Skeletal muscle tissue (tissue), 4 donors: ENCODE data around the gene GPR84. TPM values are rescaled to one million over a fixed set of nuclear protein-coding genes. Genes with fewer than 3 reads are reported as not detected.
"Not testable (repeated sequence)": the region's sequence is repeated elsewhere in the genome, so short reads cannot be mapped to it uniquely, and the experiment has no call there.

Experiments used
- H3K27ac ChIP-seq: one replicate; pipeline ENCODE4 v1.7.0; 2013; ENCODE audit warnings: mild to moderate bottlenecking, low read depth, low read length, inconsistent platforms
- H3K27me3 ChIP-seq, 3 donors: one replicate each; pipeline ENCODE4 v1.7.0; 2013; ENCODE audit warnings: low read length in 3 of 3; ENCODE audit not compliant: control insufficient read depth in 3 of 3, insufficient read depth in 3 of 3
- H3K36me3 ChIP-seq, 3 donors: one replicate each; pipeline ENCODE4 v1.7.0; 2013; ENCODE audit warnings: low read length in 3 of 3; ENCODE audit not compliant: control insufficient read depth in 3 of 3, insufficient read depth in 3 of 3
- H3K4me1 ChIP-seq, 3 donors: one replicate each; pipeline ENCODE4 v1.7.0; 2013; ENCODE audit warnings: low read length in 3 of 3, mild to moderate bottlenecking in 3 of 3; ENCODE audit not compliant: control insufficient read depth in 3 of 3, insufficient read depth in 3 of 3
- H3K4me3 ChIP-seq, 3 donors: one replicate each; pipeline ENCODE4 v1.7.0; 2013; ENCODE audit warnings: low read length in 3 of 3
- H3K9ac ChIP-seq, 3 donors: one replicate each; pipeline ENCODE4 v1.7.0; 2013; ENCODE audit warnings: low read length in 3 of 3, mild to moderate bottlenecking in 3 of 3, moderate library complexity in 2 of 3, low read depth in 1 of 3
- H3K9me3 ChIP-seq, 3 donors: one replicate each; pipeline ENCODE4 v1.7.0; 2013; ENCODE audit warnings: low read length in 3 of 3; ENCODE audit not compliant: control insufficient read depth in 3 of 3
- total RNA-seq: library from RNA; depleted of rRNA; stranded (reverse); fragments of >200 nt; gene quantifications from one replicate; pipeline ENCODE4 v1.2.3, GENCODE V29; 2014
- donor health status: Osteomylitis.

Gene GPR84
- total RNA-seq, 1 donor from 2014 or later = not detected

DNA sequence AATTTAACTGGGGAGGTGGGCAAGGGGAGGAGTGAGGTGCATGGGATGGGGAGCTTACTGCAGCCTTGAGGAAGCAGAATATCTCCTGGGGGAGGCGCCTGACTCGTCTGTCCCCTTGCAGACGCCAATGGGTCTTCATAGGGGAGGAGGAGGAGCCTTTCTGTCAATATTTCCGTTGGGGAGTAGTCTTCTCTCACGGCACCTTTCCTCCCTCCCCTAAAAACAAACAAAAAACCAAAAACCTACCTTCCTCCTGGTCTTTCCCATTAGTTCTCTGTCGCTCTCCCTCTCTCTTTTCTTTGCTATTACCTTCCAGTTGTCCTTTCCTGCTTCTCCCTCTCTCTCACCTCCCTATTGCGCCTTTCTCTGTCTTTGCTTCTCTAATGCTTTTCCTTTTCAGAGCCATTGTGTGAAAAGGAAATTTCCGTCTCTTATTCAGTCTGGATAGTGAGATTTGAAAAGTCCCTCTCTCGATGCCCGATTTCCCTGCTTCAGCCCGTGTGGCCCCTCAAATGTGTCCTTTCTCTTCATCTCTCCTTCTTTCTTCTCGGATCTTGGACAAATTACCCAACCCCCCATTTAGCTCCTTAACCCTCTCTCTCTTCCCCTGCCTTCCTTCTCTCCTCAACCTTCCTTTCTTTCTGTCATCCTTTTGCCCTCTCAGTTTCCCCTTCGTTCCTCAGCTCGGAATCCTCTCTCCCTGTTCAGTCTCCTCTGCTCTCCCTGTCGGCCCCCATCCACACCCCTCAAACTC is 5.9 kb downstream of the GPR84 start:
- no peaks in the 10 kb centered on the region for H3K36me3 ChIP-seq
- H3K27ac ChIP-seq = peak overlapping the region; percentile 88
- peak overlapping the region; percentile 76 to 92 (median 90) for H3K4me3 ChIP-seq
- H3K9me3 ChIP-seq = no peaks in the 10 kb centered on the region
- H3K4me1 ChIP-seq = peaks cover 18 to 32% (median 19%) of the 10 kb centered on the region in 3 donors
- no peaks in the 10 kb centered on the region for H3K27me3 ChIP-seq
- peak overlapping the region; percentile 83 to 92 (median 88) for H3K9ac ChIP-seq

DNA sequence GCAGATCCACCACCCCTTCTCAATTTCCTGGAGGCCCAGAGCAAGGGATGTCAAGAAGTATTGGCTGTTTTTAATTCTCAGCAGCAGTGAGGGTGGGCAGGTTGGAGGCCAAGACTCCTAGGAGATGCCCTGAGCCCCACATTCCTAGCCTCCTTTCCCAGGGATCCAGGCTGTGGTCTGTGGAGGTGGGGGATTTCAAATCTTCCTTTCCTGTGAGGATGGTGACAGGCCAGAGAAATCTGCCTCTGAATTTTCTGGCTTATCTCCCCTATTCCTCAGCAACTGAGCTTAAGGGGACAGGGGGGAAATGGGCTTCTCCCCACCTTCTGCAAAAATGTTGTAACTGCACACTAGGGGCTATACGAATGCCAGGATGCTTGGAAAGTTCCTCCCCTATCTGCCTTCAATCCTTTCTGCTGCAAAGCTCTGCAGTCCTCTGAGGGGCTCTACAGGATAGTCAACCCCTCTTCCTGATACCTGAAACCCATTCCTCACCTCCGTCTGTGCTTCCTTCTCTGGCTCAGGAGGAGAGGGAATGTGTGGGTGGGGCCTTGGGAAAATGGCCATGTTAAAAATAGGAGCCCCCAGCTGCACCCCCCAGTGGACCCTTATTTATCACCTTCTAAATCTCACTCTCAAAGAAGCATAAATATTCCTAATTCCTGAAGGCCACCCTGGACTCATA is 6.6 kb downstream of the GPR84 start:
- Histone ChIP-seq H3K27ac (no peak overlapping the region), H3K4me3 (no peak overlapping the region), H3K36me3 (no peaks in the 10 kb centered on the region), H3K9ac (no peak overlapping the region), H3K9me3 (no peaks in the 10 kb centered on the region), H3K4me1 (peaks cover 21 to 36% (median 26%) of the 10 kb centered on the region in 3 donors), H3K27me3 (no peaks in the 10 kb centered on the region)

GRCh38 chr12:54356951-54357356 is 7.3 kb downstream of the GPR84 start:
- H3K27ac ChIP-seq = no peak overlapping the region

GRCh38 chr12:54356228-54356627 is 8.1 kb downstream of the GPR84 start:
- Histone ChIP-seq H3K9me3 (no peaks in the 10 kb centered on the region), H3K27ac (no peak overlapping the region), H3K9ac (no peak overlapping the region), H3K4me1 (peaks cover 31 to 47% (median 35%) of the 10 kb centered on the region in 3 donors), H3K36me3 (peaks cover under 1 to 1% (median under 1%) of the 10 kb centered on the region in 3 donors), H3K27me3 (no peaks in the 10 kb centered on the region), H3K4me3 (no peak overlapping the region)

More at GRCh38 chr12:54356951-54357356, 7.3 kb downstream of the GPR84 start:
- Histone ChIP-seq H3K4me3 (no peak overlapping the region), H3K9ac (no peak overlapping the region), H3K9me3 (no peaks in the 10 kb centered on the region), H3K27me3 (no peaks in the 10 kb centered on the region), H3K4me1 (peaks cover 28 to 43% (median 33%) of the 10 kb centered on the region in 3 donors), H3K36me3 (no peaks in the 10 kb centered on the region)

DNA sequence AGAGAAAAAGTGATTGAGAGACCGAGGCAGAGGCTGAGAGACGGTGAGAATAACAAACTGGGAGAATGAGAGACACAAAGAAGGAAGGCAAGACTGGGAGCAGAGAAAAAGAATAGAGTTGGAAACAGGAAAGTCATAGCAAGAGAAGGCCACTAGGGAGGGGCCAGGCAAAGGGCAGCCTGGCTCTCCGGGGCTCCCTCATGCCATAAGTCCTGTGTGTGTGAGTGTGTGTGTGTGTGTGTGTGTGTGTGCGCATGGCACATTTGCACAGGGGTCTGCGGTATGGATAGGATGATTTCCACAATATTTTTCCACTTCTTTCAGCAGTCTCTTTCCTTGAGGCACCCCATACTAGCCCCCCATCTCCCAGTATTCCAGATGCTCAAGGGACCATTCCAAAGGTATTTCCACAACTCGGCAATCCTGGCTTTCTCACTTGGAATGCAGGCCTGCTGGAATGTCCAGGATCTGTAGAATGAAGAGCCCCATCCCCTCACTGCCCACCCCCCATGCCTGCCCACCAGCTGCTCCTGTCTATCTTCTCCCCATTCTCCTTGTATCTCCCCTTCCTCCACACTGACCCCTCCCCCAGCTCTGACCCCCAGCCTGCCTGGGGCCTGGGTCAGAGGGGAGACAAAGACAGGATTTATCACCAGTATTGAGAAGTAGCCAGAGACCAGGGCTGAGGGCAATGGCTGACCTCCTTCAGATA is 9.0 kb downstream of the GPR84 start:
- Histone ChIP-seq H3K4me1 (peaks cover 30 to 39% (median 31%) of the 10 kb centered on the region in 3 donors), H3K9me3 (no peaks in the 10 kb centered on the region), H3K9ac (no peak overlapping the region), H3K4me3 (no peak overlapping the region), H3K27me3 (no peaks in the 10 kb centered on the region), H3K27ac (no peak overlapping the region), H3K36me3 (peaks cover 6 to 10% (median 10%) of the 10 kb centered on the region in 3 donors)

DNA sequence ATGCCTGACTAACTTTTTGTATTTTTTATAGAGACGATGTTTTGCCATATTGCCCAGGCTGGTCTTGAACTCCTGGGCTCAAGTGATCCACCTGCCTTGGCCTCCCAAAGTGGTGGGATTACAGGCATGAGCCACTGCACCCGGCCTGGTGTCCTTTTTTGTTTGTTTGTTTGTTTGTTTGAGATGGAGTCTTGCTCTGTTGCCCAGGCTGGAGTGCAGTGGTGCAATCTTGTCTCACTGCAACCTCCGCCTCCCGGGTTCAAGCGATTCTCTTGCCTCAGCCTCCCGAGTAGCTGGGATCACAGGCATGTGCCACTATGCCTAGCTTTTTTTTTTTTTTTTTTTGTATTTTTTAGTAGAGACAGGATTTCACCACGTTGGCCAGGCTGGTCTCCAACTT is 10.0 kb downstream of the GPR84 start:
- peaks cover 13 to 19% (median 18%) of the 10 kb centered on the region in 3 donors for H3K36me3 ChIP-seq
- H3K9ac ChIP-seq, H3K4me3 ChIP-seq, H3K27ac ChIP-seq, H3K27me3 ChIP-seq, H3K9me3 ChIP-seq: not testable (repeated sequence)
- peaks cover 22 to 30% (median 23%) of the 10 kb centered on the region in 3 donors for H3K4me1 ChIP-seq

DNA sequence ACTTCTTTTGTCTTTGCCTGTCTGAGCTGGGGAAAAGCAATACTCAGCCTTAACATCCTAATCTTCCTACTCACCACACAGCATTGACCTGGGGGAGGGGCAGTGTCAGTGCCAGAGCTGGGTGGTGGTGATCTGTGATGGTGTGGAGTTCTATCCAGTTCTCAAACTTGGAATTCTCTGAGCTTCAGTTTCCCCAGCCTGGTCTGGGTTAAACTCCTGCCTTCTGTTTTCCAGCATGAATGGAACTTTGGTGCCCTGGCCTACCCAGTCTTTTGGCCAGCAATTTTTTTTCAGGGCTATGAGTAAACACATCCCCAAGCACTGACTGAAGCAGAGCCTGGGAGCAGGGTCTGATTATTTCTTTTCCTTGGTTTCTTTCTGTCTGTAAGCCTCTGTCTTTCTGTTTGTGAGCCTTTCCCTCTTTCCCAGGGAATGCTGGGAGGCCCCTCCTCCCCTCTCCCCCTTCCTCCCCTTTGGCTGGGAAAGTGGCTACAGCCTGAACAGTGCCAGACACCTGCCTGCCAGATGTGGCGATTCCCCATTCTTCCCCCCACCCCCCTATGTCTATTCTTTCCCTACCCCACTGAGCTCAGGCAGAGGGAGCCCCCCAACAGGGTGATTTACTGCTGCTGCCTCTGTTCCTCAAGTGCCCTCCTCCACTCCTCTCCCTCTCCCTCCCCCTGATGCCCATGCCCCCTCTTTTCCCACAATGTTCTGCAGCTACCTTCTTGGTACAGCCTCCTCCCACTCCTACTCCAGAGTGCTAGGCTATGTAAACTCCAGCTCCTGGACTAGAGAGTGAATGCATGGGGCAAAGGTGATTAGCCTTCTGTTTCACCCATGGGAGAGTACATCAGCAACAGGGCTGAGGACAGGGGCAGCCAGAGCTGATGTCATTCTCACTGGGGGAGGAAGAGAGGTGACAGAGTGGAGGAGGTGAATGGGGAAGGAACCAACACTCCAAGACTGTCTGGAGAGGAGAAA is 11.1 kb downstream of the GPR84 start:
- peak overlapping the region in 1 of 3 donors; percentile 41 for H3K4me3 ChIP-seq
- no peak overlapping the region for H3K9ac ChIP-seq
- H3K27me3 ChIP-seq = no peaks in the 10 kb centered on the region
- peaks cover 20 to 25% (median 23%) of the 10 kb centered on the region in 3 donors for H3K36me3 ChIP-seq
- peaks cover 15 to 23% (median 17%) of the 10 kb centered on the region in 3 donors for H3K4me1 ChIP-seq
- no peaks in the 10 kb centered on the region for H3K9me3 ChIP-seq
- H3K27ac ChIP-seq = peak overlapping the region; percentile 65

DNA sequence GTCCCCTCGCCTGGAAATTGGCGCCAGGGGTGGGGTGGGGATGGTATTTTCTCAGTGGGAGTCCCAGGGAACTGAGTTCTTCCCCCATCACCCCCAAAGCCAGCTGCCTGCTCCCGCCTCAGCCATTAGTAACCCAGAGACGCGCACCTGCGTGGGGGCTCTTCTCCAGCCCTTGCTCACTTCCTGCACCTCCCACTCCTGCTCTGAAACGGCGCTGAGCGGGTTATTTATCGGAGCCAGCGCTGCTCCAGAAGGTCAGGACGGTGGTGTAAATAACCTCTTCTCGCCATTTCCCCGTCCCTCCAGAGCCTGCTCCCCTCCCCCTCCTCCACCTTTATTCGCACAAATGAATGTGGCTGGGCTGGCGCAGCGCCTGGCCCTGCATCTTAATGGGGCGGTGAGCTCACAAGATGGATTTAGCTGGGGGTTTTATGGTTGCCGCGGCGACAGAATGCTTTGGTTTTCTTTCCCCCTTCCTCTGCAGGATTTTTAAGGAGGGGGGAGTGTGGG is 12.2 kb downstream of the GPR84 start:
- peaks cover 30 to 35% (median 34%) of the 10 kb centered on the region in 3 donors for H3K36me3 ChIP-seq
- H3K27me3 ChIP-seq = no peaks in the 10 kb centered on the region
- peak overlapping the region; percentile 41 to 61 (median 50) for H3K4me3 ChIP-seq
- H3K9ac ChIP-seq = peak overlapping the region in 2 of 3 donors; percentile 3 to 74
- H3K4me1 ChIP-seq = peaks cover 12 to 21% (median 16%) of the 10 kb centered on the region in 3 donors
- no peaks in the 10 kb centered on the region for H3K9me3 ChIP-seq
- H3K27ac ChIP-seq = peak overlapping the region; percentile 65

DNA sequence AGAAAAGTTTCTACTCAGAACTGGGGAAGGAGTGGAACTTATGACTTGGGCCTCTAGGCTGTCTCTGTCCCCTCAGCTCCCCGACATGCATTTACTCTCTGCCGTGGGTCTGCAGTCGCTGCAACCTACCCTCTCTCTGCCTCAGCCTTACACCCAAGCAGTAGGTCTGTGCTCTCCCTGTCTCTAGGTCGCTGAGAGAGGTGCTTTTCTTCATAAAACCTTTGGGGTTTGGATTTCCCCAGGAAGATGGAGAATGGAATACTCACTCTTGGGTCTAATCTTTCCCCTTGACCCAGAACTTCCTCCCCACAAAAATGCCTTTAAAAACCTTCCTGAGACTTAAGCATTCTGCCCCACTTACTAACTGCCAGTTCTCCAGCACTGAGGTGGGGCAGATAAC is 12.9 kb downstream of the GPR84 start:
- H3K9me3 ChIP-seq = no peaks in the 10 kb centered on the region
- H3K4me3 ChIP-seq = no peak overlapping the region
- no peaks in the 10 kb centered on the region for H3K27me3 ChIP-seq
- no peak overlapping the region for H3K27ac ChIP-seq
- H3K4me1 ChIP-seq = peaks cover 12 to 21% (median 16%) of the 10 kb centered on the region in 3 donors
- H3K36me3 ChIP-seq = peaks cover 33 to 40% (median 38%) of the 10 kb centered on the region in 3 donors
- H3K9ac ChIP-seq = peak overlapping the region in 1 of 3 donors; percentile 3
